Measurements from ENCODE around the gene KRTAP12-4.
"Not testable (repeated sequence)": the region's sequence is repeated elsewhere in the genome, so short reads cannot be mapped to it uniquely, and the experiment has no call there.

Gene KRTAP12-4

DNA sequence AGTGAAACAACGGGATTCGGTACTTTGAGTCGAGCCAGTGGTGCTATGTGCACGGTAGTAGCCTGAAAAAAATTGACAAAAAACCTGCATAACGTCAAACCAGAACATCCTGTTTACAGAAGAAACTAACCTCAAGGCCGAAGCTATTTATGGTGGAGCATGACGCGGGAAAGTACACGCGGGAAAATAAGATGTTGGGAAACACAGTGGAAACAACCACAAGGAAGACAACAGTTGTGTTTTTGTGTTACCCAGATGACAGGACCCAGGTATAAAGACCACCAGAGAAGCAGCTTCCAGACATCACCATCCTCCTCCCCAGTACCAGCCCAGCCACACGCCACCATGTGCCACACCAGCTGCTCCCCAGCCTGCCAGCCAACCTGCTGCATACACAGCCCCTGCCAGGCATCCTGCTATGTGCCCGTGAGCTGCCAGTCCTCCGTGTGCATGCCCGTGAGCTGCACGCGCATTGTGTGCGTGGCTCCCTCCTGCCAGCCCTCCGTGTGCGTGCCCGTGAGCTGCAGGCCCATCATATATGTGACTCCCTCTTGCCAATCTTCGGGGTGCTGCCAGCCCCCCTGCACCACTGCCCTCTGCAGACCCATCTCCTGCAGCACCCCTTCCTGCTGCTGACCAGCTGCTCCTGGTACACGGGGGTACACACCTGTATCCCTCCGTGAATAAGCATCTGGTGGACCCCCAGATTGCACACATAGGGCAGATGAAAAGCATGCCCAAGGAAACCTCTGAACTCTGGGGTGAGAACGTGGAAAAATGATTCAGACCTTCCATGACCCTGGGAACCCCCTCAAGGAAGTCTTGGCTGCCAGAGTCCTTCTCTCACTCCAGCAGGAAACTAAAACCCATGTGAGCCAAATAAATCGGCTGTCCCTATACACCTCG is 3.4 kb upstream of the KRTAP12-4 start, which contains the start of gene KRTAP12-3:
KRTAP12-3 (plus strand) TSS at position 298 of the 906 bp plus-strand sequence; CDS start at position 346, 48 bp downstream.
- in situ Hi-C loops (cut with MboI; ENCODE audit: low sequenced_read_pairs): no loop called here

GRCh38 chr21:44656868-44657267 is 2.4 kb upstream of the KRTAP12-4 start:
- in situ Hi-C loops (cut with MboI; ENCODE audit: low sequenced_read_pairs): no loop called here

DNA sequence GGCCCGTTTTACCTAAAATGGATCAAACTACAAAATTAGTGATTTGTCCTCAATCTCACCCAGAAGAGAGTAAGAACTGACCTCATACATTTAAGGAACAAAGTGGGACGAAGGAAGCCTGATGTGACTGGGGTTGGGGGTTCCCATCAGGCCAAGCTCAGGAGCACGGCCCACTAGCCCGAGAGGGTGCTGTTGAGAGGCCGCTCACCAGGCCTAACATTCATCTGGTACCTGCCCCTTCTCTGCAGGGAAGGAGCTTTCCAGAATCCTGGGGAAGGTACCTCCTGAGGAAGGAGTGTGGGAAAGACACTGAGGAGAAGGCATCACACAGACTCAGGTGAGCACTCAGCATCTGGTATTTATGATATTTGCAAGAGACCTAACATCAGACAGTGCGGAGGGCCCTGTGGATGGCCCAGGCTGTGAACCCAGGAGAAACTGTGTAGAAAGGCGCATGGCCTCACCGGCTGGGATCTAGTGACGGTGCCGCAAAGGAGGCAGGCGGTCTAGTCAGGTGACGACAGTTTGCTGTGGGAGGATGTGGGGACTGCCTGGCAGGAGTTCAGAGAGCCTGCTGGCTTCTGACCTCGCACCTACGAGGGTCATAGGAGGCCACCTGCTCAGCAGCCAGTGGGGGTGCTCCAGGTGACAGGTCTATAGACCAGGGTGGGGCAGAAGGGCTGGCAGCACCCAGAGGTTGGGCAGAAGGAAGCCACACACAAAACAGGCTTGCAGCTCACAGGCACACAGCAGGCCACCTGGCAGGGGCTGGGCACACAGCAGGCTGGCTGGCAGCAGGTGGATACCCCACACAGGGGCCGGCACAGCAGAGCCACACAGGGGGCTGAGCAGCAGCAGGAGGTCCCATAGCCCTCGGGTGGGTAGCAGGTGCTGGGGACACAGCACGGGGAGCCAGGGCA is 543 bp downstream of the KRTAP12-4 start:
- in situ Hi-C loops (cut with MboI; ENCODE audit: low sequenced_read_pairs): no loop called here

DNA sequence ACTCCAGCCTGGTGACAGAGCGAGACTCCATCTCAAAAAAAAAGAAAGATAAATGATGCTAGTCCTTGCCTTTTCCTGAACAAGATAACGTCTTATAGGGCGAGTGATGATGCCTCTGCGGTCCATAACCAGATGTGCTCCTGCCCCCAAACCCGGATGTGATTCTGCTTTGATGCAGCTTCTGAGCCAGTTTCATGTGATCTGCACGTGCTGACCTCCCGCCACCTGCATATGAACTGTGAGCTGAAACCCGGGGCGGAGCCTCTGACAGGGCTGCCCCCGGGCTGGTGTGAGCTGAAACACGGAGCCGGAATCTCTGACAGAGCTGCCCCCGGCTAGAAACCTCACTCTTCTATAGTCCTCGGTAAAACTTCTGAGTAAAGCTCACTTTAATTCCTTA is 1.3 kb downstream of the KRTAP12-4 start:
- in situ Hi-C loops (cut with MboI; ENCODE audit: low sequenced_read_pairs): no loop called here

- in situ Hi-C loops (cut with MboI; ENCODE audit: low sequenced_read_pairs): no loop called here
These were observed 3.3 kb downstream of the KRTAP12-4 start for GRCh38 chr21:44650973-44651675.

DNA sequence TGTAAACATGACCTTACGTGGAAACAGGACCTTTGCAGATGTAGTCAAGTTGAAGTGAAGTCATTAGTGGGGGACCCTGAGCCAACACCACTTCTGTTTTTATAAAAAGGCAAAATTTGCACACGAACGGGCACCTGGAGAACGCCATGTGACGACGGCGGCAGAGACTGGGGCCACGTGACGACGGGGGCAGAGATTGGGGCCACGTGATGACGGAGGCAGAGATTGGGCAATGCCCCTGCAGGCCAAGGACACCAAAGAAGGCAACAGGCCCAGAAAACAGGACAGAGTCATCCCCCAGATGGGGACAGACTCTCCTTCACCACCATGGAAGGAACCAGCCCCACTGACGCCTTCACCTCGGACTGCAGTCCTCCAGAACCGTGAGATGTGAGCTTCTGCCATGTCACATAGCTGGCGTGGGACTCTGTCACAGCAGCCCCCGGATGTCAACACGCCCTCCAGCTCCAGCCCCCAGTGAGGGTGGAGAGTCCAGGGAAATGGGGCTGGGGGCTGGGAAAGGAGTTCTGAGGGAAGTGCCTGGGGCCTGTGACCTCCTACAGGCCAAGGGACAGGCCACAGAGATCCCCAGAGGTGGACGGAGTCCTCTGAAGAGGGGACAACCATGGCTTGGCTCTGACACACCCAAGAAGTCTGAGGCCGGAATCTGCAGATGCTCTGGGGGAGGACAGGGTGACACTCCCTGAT is 4.0 kb downstream of the KRTAP12-4 start:
- in situ Hi-C loops (cut with MboI; ENCODE audit: low sequenced_read_pairs): no loop called here

DNA sequence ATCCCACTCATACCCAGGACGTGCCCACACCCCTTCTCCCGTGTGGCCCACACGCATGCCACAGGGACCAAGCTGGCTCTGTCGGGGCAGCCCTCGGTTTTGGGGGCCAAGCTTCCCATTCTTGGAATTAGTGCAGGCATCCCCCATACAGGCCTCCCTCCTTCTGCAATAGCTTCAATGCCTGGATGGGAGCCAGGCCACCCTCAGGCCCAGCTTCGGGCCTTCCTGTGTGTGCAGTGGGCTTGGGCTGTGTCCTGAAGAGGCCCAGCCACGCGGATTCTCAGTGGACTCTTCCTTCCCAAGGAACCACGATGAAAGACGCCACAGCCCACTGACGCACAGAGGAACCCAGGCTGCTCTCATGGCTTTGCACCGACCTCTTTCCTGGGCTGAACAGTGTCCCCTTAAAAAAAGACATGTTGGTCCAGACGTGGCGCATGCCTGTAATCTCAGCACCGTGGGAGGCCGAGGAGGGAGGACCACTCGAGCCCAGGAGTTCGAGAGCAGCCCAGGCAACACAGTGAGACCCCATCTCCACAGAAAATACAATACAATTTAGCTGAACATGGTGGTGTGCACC is 4.8 kb downstream of the KRTAP12-4 start:
- in situ Hi-C loops (cut with MboI; ENCODE audit: low sequenced_read_pairs): no loop called here

DNA sequence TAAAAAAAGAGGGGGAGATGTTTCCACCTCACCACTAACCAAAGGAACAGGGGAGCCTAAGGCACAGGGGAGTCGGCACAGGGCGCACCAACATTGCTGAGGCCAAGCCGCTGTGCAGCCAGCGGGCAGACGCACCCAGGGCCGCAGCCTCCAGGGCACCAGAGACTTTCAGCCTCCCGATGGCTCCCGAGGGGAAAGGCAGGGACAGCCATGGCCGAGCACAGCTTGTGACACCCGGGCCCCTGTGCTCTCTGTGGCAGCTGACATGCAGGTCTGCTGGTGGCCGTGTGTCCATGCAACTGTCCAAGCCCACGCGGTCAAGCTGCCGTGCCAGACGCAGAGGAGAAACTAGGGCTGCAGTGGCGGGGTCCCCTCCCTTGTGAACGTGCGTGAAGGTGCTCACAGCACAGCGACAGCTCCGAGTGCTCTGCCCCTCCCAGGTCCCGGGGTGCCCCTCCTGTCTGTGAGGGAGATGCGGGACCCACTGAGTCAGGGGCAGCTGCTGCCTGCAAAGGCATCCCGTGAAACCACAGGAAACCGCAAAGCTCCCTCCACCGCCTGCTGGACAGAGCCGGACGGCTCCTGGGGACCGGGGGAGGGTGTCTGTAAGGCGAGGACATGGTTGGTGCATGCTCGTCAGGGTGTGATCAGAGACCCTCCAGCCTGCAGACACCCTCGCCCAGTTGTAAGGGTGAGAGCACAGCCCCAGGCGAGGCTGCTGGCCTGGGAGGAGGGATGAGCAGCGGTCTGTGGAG is 5.7 kb downstream of the KRTAP12-4 start:
- in situ Hi-C loops (cut with MboI; ENCODE audit: low sequenced_read_pairs): no loop called here

DNA sequence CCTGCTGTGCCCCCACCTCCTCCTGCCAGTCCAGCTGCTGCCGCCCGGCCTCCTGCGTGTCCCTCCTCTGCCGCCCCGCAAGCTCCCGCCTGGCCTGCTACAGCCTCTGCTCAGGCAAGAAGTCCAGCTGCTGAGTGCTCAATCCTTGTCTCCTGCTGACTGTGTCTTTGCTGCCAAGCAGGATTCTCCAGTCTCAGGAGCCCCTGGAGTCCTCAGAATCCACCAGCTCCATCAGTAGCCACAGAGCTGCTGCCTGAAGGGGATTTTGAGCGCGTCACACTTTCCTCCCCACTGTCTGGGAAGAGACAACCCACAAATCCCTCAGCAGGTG is 7.3 kb downstream of the KRTAP12-4 start:
- in situ Hi-C loops (cut with MboI; ENCODE audit: low sequenced_read_pairs): no loop called here

DNA sequence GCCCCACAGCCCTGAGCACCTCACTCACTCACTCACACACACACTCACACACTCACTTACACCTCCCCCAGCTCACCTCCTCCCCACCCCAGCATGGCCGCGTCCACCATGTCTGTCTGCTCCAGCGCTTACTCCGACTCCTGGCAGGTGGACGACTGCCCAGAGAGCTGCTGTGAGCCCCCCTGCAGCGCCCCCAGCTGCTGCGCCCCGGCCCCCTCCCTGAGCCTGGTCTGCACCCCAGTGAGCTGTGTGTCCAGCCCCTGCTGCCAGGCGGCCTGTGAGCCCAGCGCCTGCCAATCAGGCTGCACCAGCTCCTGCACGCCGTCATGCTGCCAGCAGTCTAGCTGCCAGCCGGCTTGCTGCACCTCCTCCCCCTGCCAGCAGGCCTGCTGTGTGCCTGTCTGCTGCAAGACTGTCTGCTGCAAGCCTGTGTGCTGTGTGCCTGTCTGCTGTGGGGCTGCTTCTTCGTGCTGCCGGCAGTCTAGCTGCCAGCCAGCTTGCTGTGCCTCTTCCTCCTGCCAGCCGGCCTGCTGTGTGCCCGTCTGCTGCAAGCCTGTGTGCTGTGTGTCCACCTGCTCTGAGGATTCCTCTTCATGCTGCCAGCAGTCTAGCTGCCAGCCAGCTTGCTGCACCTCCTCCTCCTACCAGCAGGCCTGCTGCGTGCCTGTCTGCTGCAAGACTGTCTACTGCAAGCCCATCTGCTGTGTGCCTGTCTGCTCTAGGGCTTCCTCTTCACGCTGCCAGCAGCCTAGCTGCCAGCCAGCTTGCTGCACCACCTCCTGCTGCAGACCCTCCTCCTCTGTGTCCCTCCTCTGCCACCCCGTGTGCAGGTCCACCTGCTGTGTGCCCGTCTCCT is 7.9 kb downstream of the KRTAP12-4 start, which contains the start of gene KRTAP10-11:
KRTAP10-11 (plus strand) TSS at position 49 of the 856 bp plus-strand sequence; CDS start at position 94, 45 bp downstream.
- in situ Hi-C loops (cut with MboI; ENCODE audit: low sequenced_read_pairs): not testable (repeated sequence)

DNA sequence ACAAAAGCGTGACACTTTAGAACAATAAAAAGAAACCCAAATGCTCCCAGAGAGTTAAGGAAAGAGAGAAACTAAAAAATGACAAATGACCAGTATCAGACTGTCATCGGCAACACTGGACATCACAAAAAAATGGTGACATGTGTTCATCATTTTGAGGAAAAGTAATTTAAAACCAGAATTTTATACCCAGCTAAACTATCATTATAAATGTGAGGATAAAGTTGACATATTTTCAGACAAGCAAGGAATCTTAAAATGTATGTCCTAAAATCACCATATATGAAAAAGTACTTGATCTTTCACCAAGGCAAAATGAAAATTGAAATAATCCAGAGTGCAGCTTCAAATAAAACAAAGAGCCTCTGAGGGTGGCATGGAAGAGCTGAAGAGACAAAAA is 9.6 kb downstream of the KRTAP12-4 start:
- in situ Hi-C loops (cut with MboI; ENCODE audit: low sequenced_read_pairs): no loop called here

GRCh38 chr21:44643741-44644310 is 10.6 kb downstream of the KRTAP12-4 start:
- in situ Hi-C loops (cut with MboI; ENCODE audit: low sequenced_read_pairs): no loop called here

DNA sequence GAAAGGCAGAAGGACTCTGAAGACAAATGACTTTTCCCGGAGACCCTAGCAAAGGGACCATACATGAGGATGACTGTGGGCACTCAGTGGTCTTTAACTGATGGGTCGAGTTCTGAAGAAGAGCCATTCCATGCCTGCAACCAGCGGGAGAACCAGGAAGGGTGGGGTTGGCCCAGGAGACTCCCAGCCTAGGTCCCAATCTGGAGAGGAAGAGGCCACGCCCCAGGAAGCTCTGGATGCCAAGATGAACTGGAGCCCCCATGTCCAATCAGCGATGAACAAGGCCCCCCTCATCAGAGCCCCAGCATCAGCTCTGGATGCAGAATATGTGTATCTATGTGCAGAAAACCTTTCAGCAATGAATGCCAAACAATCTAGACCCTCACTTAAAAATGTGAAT is 13.7 kb downstream of the KRTAP12-4 start:
- in situ Hi-C loops (cut with MboI; ENCODE audit: low sequenced_read_pairs): no loop called here

DNA sequence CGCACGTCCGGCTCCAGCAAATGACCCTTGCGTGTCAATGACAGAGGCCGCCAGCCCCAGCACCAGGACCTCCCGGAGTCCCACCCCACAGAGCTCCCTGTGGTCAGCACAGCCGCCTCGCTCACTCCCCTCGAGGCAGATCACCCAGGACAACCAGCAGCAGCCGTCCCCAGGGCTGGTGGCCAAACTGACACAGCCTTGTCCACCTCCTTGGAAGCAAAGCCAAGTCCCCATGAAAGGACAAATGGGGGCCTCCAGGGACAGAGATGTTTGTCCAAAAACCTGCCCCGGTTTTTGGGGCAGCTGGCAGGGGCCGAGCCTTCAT is 15.2 kb downstream of the KRTAP12-4 start:
- in situ Hi-C loops (cut with MboI; ENCODE audit: low sequenced_read_pairs): no loop called here

GRCh38 chr21:44638506-44639330 is 15.7 kb downstream of the KRTAP12-4 start:
- in situ Hi-C loops (cut with MboI; ENCODE audit: low sequenced_read_pairs): not testable (repeated sequence)

- in situ Hi-C loops (cut with MboI; ENCODE audit: low sequenced_read_pairs): not testable (repeated sequence)
These were observed 16.6 kb downstream of the KRTAP12-4 start for GRCh38 chr21:44637851-44638348.
